ENCODE measurements around the gene EML5.

EML5 gene

GRCh38 chr14:88660056-88660455, 132.7 kb downstream of the EML5 start:
- H3K4me3 Mint-ChIP-seq: no peak overlapping the region
- no peaks in the 10 kb centered on the region for H3K4me1 Mint-ChIP-seq
- no peak overlapping the region for H3K27ac Mint-ChIP-seq
- TF ChIP-seq CTCF (IDR thresholded peaks at IDR 0.05; ENCODE audit: unreplicated experiment in 3 of 3): no peak
- peaks cover 13% of the 10 kb centered on the region for H3K9me3 Mint-ChIP-seq
- H3K27me3 Mint-ChIP-seq (ENCODE audit: low read depth): peaks cover 2% of the 10 kb centered on the region
- H3K36me3 Mint-ChIP-seq (ENCODE audit: low read depth): peaks cover 3% of the 10 kb centered on the region

- Mint-ChIP-seq H3K36me3 (ENCODE audit: low read depth) (no peaks in the 10 kb centered on the region), H3K4me1 (no peaks in the 10 kb centered on the region), H3K4me3 (no peak overlapping the region), H3K27ac (no peak overlapping the region), H3K27me3 (ENCODE audit: low read depth) (no peaks in the 10 kb centered on the region), H3K9me3 (peaks cover 12% of the 10 kb centered on the region)
- no peak for TF ChIP-seq CTCF (IDR thresholded peaks at IDR 0.05; ENCODE audit: unreplicated experiment in 3 of 3)
Observed at GRCh38 chr14:88639221-88639620, 153.5 kb downstream of the EML5 start.

GRCh38 chr14:88632512-88632911, 160.2 kb downstream of the EML5 start:
- Mint-ChIP-seq H3K27ac (no peak overlapping the region), H3K9me3 (no peaks in the 10 kb centered on the region), H3K4me1 (peaks cover 5% of the 10 kb centered on the region), H3K4me3 (no peak overlapping the region), H3K36me3 (ENCODE audit: low read depth) (no peaks in the 10 kb centered on the region), H3K27me3 (ENCODE audit: low read depth) (no peaks in the 10 kb centered on the region)
- no peak for TF ChIP-seq CTCF (IDR thresholded peaks at IDR 0.05; ENCODE audit: unreplicated experiment in 3 of 3)

- Mint-ChIP-seq H3K4me3 (no peak overlapping the region), H3K36me3 (ENCODE audit: low read depth) (no peaks in the 10 kb centered on the region), H3K9me3 (no peaks in the 10 kb centered on the region), H3K4me1 (peaks cover 5% of the 10 kb centered on the region), H3K27me3 (ENCODE audit: low read depth) (no peaks in the 10 kb centered on the region), H3K27ac (no peak overlapping the region)
- no peak for TF ChIP-seq CTCF (IDR thresholded peaks at IDR 0.05; ENCODE audit: unreplicated experiment in 3 of 3)
Observed at GRCh38 chr14:88631091-88631490, 161.7 kb downstream of the EML5 start.

- Mint-ChIP-seq H3K9me3 (no peaks in the 10 kb centered on the region), H3K27me3 (ENCODE audit: low read depth) (no peaks in the 10 kb centered on the region), H3K36me3 (ENCODE audit: low read depth) (no peaks in the 10 kb centered on the region), H3K4me3 (no peak overlapping the region), H3K27ac (no peak overlapping the region), H3K4me1 (peaks cover 5% of the 10 kb centered on the region)
- TF ChIP-seq CTCF (IDR thresholded peaks at IDR 0.05; ENCODE audit: unreplicated experiment in 3 of 3): no peak
Observed at GRCh38 chr14:88630565-88630964, 162.2 kb downstream of the EML5 start.

- no peaks in the 10 kb centered on the region for H3K36me3 Mint-ChIP-seq (ENCODE audit: low read depth)
- peaks cover 4% of the 10 kb centered on the region for H3K27me3 Mint-ChIP-seq (ENCODE audit: low read depth)
- H3K4me1 Mint-ChIP-seq: peaks cover 5% of the 10 kb centered on the region
- no peak for TF ChIP-seq CTCF (IDR thresholded peaks at IDR 0.05; ENCODE audit: unreplicated experiment in 3 of 3)
- no peak overlapping the region for H3K27ac Mint-ChIP-seq
- H3K4me3 Mint-ChIP-seq: no peak overlapping the region
- no peaks in the 10 kb centered on the region for H3K9me3 Mint-ChIP-seq
Observed at GRCh38 chr14:88628462-88628861, 164.3 kb downstream of the EML5 start.

Measured in nephron (organoid).